ENCODE measurements around the gene DOC2B.

- TF ChIP-seq CTCF (IDR thresholded peaks at IDR 0.05), result no peak
- TF ChIP-seq POLR2A (IDR thresholded peaks at IDR 0.05), result no peak
Observed at GRCh38 chr17:227946-228615, 46.6 kb upstream of the DOC2B start.

Measured in right lobe of liver (tissue), 4 donors.